HL-60/S4 treated with phorbol 12-myristate 13-acetate at 8.2 ng/mL for 4 days and 3 days (cell line): ENCODE results near the gene ATXN7L1.
"Not testable (repeated sequence)": the region's sequence is repeated elsewhere in the genome, so short reads cannot be mapped to it uniquely, and the experiment has no call there.

ENCODE experiments used
- in situ Hi-C: fragments of 300-500 bp; cut with MboI; formaldehyde crosslinking; loops from 2 replicates; pipeline ENCODE4 v1.15.0; 2022; ENCODE audit warnings: low sequenced_read_pairs

ATXN7L1 gene

DNA sequence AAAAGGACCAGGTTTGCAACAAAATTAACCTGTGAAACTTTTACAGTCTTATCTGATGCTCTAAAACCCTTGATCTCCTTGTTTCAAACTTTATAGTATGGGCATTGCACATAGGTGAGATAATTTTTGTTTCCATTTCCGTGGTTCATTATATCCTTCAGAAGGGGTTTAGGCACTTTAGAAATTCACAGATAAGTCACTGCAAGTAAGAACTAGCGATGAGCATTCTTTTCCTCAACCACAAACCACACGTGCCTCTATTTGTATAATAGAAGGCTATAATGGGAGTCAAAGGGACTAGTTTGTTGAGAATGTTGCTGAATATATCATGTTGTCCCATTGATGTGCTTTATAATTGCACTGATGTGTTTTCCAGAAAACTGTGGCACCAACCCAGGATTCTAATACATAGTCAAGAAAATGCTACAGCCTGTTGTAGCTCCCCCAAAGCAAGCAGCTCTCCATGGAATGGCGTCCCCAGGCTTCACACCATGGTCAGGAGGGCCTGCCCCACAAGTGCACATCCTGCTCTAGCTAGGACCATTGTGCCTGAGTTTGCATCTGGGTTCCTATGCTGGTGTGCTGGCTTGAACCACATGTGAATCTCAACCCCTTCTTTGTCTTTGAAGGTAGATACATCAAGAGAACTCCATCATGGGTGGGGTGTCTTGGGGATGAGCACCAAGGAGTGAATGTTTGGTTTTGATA lies 14.0 kb upstream of the ATXN7L1 start:
- in situ Hi-C loops: no loop called here

DNA sequence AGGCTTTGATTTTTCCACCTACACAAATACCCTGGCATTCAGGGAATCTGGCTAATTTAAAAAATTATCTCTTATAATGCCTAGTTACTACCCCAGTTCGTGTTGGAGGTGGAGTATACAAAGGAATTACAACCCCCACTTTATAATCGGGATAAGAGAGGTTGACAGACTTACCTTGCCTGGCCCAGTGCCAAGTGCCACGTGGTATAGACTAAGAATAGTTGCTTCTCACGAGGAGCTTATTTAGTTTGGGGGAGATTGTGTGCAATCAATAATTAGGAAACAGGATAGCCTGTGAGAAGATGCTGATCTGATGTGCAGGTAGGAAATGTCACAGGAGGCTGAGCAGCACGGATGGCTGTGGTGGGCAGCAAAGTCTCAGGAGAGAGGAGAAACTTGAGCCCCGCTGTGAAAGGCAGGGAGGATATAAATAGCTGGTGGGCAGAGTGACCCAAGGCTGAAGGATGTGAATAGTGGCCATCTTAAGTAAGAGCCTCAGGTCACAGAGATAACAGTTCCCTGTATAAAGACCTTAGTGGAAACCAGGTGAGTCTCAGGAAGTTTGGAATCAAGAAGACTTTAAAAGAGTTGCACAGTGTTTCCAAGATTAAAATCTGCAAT lies 11.3 kb upstream of the ATXN7L1 start:
- in situ Hi-C loops: no loop called here

GRCh38 chr7:105886776-105887175 lies 10.4 kb upstream of the ATXN7L1 start:
- in situ Hi-C loops: no loop called here

DNA sequence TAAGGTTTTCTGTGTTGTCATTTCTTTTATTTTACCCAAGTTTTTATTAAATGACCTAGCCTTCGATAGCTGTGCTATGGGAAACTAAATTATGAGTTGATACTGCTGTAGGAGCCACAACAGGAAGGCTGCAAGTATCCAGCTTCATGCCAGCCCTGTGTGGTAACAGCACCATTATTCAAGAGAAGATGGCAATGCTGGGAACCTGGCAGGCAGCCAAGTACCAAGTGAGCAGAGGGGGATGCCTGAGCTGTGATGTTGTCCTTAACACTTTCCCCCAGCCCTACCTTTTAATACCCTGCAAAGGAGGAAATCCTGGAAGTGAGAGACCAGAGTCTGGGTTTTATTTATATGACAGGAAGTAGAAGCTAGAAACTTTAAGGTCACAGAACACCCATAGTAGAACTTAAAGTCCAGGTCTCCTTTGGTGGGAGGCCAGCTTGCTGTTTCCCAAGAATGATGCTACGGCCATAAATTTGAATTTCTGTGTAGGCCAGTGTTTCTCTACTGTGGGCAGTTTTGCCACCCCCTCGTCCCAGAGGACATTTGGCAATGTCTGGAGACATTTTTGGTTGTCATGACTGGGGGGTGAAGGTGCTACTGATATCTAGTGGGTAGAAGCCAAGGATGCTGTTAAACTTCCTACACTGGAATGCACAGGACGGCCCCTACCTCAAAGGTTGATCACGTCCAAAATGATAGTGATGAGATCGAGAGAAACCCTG lies 9.2 kb upstream of the ATXN7L1 start:
- in situ Hi-C loops: no loop called here

DNA sequence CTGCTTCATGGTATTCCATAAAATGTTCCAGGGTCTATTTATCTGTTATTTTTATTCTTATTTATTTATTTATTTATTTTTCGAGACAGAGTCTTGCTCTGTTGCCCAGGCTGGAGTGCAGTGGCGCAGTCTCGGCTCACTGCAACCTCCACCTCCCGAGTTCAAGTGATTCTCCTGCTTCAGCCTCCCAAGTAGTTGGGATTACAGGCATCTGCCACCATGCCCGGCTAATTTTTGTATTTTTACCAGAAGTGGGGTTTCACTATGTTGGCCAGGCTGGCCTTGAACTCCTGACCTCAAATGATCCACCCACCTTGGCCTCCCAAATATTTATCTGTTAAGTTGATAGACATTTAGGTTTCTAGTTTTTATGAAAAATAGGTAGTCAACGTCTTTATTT lies 6.8 kb upstream of the ATXN7L1 start:
- in situ Hi-C loops: not testable (repeated sequence)

GRCh38 chr7:105881439-105881838 lies 5.0 kb upstream of the ATXN7L1 start:
- in situ Hi-C loops: no loop called here

GRCh38 chr7:105880571-105881330 lies 4.4 kb upstream of the ATXN7L1 start:
- in situ Hi-C loops: no loop called here

- in situ Hi-C loops: no loop called here
Measured at GRCh38 chr7:105879782-105880181, 3.4 kb upstream of the ATXN7L1 start.

GRCh38 chr7:105878746-105879605 lies 2.6 kb upstream of the ATXN7L1 start:
- in situ Hi-C loops: no loop called here

GRCh38 chr7:105877736-105878135 lies 1.3 kb upstream of the ATXN7L1 start:
- in situ Hi-C loops: no loop called here

GRCh38 chr7:105876964-105877601 lies 684 bp upstream of the ATXN7L1 start:
- in situ Hi-C loops: no loop called here

GRCh38 chr7:105875505-105875904 lies 894 bp downstream of the ATXN7L1 start:
- in situ Hi-C loops: no loop called here

GRCh38 chr7:105874055-105874454 lies 2.3 kb downstream of the ATXN7L1 start:
- in situ Hi-C loops: no loop called here

DNA sequence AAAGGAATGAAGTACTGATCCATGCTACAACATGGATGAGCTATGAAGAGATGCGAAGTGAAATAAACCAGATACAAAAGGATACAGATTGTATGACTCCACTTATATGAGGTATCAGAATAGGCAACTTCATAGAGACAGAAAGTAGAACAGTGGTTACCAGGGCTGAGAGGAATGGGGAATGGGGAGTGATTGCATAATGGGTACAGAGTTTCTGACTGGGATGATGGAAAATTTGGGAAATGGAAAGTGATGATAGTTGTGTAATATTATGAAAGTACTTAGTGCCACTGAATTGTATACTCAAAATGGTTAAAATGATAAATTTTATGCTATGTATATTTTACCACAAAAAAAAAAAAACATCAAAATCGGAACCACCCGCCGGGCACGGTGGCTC lies 3.9 kb downstream of the ATXN7L1 start:
- in situ Hi-C loops: no loop called here

- in situ Hi-C loops: no loop called here
Measured at GRCh38 chr7:105871142-105871541, 5.3 kb downstream of the ATXN7L1 start.

DNA sequence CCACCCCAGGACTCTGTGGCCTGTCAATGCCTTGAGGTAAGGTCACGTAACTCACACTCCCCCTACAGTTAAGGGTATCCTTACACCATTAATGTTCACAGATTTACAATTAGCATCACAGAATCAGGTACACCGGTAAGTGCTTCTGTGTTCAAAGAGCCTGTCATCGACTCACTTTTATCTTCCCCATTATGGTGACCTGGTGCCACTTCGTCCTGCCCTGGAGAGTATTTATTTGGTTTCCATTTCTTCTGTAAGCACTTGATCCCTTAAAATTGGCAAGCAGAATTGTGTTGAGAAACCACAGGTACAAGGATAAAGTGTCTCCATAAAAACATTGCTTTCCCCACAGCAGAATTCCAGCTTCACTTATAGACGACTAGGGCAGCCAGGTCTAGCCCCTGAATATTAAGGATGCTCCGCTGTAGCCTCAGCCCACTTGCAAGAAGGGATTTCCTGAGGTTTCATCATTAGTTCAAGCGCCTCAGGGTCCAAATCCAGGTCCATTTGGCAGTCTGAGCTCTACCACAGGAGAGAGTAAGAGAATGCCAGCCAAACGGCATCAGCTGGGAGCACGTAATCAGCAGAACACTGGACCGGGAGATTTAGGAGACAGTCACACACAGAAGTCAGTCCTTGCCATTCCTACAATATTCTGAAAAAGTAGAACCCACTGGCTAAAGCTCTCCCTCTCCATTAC lies 10.1 kb downstream of the ATXN7L1 start:
- in situ Hi-C loops: no loop called here

- in situ Hi-C loops: no loop called here
Measured at GRCh38 chr7:105863876-105864275, 12.5 kb downstream of the ATXN7L1 start.

- in situ Hi-C loops: no loop called here
Measured at GRCh38 chr7:105862770-105863169, 13.6 kb downstream of the ATXN7L1 start.

- in situ Hi-C loops: no loop called here
Measured at GRCh38 chr7:105862276-105862675, 14.1 kb downstream of the ATXN7L1 start.
